ENCODE data around the gene SEMA6B. TPM values are rescaled to one million over a fixed set of nuclear protein-coding genes. Genes with fewer than 3 reads are reported as not detected.

Gene SEMA6B
- polyA plus RNA-seq, 1 of the 3 experiments (the other 2 are of a cell fraction) = 3.7 TPM

GRCh38 chr19:4573682-4574081, 14.2 kb upstream of the SEMA6B start:
- ChIA-PET CTCF (interaction anchor here (0.9 to 13.0 kb wide), 5 partner anchors 26 to 63 kb away, joined by 3 to 200 read pairs (median 3); partner anchors contain the start of gene LRG1), POLR2A (no interaction called here)
- Histone ChIP-seq H3K27ac (ENCODE audit: low read depth in 2 of 2, low read length in 1 of 2) (no peak overlapping the region), H4K20me1 (ENCODE audit: insufficient read depth) (no peaks in the 10 kb centered on the region), H3K36me3 (replicated peaks in 1 of 2; ENCODE audit: control insufficient read depth in 1 of 2, insufficient read depth in 2 of 2, low read length in 1 of 2) (no peaks in the 10 kb centered on the region), H3K27me3 (ENCODE audit: insufficient read depth) (no peaks in the 10 kb centered on the region), H3K9me2 (no peaks in the 10 kb centered on the region), H3K9ac (no peak overlapping the region), H3F3A (replicated peaks; ENCODE audit: insufficient read depth) (peaks cover 12% of the 10 kb centered on the region), H3K79me2 (ENCODE audit: insufficient read depth) (no peaks in the 10 kb centered on the region), H3K4me3 (ENCODE audit: low read depth in 2 of 2, low read length in 1 of 2) (no peak overlapping the region), H3K4me2 (no peak overlapping the region), H3K9me3 (no peaks in the 10 kb centered on the region), H2AFZ (ENCODE audit: low read depth) (no peak overlapping the region), H3K4me1 (ENCODE audit: control insufficient read depth in 1 of 2, insufficient read depth in 2 of 2, low read depth in 1 of 2, low read length in 1 of 2) (no peaks in the 10 kb centered on the region)
- DNase-seq = no peak
- TF ChIP-seq FOXM1 (IDR thresholded peaks at IDR 0.05; ENCODE audit: low read depth) = no peak
- TF ChIP-seq MEF2A (IDR thresholded peaks at IDR 0.05; ENCODE audit: borderline replicate concordance, low read depth) = no peak
- no peak for TF ChIP-seq CHD2 (IDR thresholded peaks at IDR 0.05; ENCODE audit: low read length, partially characterized antibody)
- TF ChIP-seq RAD21 (IDR thresholded peaks at IDR 0.05; ENCODE audit: low read length) = no peak
- TF ChIP-seq POLR2AphosphoS5 (IDR thresholded peaks at IDR 0.05; ENCODE audit: low read depth, low read length) = no peak
- no peak for TF ChIP-seq FOXJ3 (CRISPR knock-in tag; IDR thresholded peaks at IDR 0.05)
- TF ChIP-seq GABPA (IDR thresholded peaks at IDR 0.05; ENCODE audit: low read depth) = no peak
- TF ChIP-seq IRF3 (IDR thresholded peaks at IDR 0.05; ENCODE audit: low read depth, low read length) = no peak
- TF ChIP-seq EP300 (IDR thresholded peaks at IDR 0.05; ENCODE audit: borderline replicate concordance in 1 of 2, low read depth in 1 of 2, low read length in 1 of 2) = no peak
- no peak for TF ChIP-seq MAX (IDR thresholded peaks at IDR 0.05; ENCODE audit: low read depth)
- no peak for TF ChIP-seq TCF12 (IDR thresholded peaks at IDR 0.05)
- 46% methylated on average over 5 of the region's 6 CpGs for WGBS (ENCODE audit: low lambda C conversion rate)

- H3K9me2 ChIP-seq = no peaks in the 10 kb centered on the region
- no peak overlapping the region for H3K27ac ChIP-seq (ENCODE audit: low read depth in 2 of 2, low read length in 1 of 2)
- H3K4me2 ChIP-seq = no peak overlapping the region
- no peak for DNase-seq
- H4K20me1 ChIP-seq (ENCODE audit: insufficient read depth) = no peaks in the 10 kb centered on the region
- 65% methylated on average over 9 of the region's 22 CpGs for WGBS (ENCODE audit: low lambda C conversion rate)
- H3K4me3 ChIP-seq (ENCODE audit: low read depth in 2 of 2, low read length in 1 of 2) = no peak overlapping the region
- CTCF ChIA-PET = interaction anchor here (1.0 to 13.0 kb wide), 9 partner anchors 9 to 66 kb away, joined by 4 to 200 read pairs (median 15); partner anchors contain the start of gene SEMA6B
- no peaks in the 10 kb centered on the region for H3K79me2 ChIP-seq (ENCODE audit: insufficient read depth)
- peaks cover 11% of the 10 kb centered on the region for H3F3A ChIP-seq (replicated peaks; ENCODE audit: insufficient read depth)
- no peaks in the 10 kb centered on the region for H3K36me3 ChIP-seq (replicated peaks in 1 of 2; ENCODE audit: control insufficient read depth in 1 of 2, insufficient read depth in 2 of 2, low read length in 1 of 2)
- no peaks in the 10 kb centered on the region for H3K9me3 ChIP-seq
- no peak overlapping the region for H2AFZ ChIP-seq (ENCODE audit: low read depth)
- no peak for TF ChIP-seq PBX3 (IDR thresholded peaks at IDR 0.05)
- TF ChIP-seq REST (IDR thresholded peaks at IDR 0.05; ENCODE audit: low read depth, low read length) = no peak
- no peak for TF ChIP-seq FOSL2 (IDR thresholded peaks at IDR 0.05; ENCODE audit: borderline replicate concordance, low read depth)
- no peak for TF ChIP-seq YY1 (IDR thresholded peaks at IDR 0.05; ENCODE audit: low read depth)
- TF ChIP-seq MXI1 (IDR thresholded peaks at IDR 0.05; ENCODE audit: low read depth, low read length) = no peak
- no peak overlapping the region for H3K9ac ChIP-seq
- H3K4me1 ChIP-seq (ENCODE audit: control insufficient read depth in 1 of 2, insufficient read depth in 2 of 2, low read depth in 1 of 2, low read length in 1 of 2) = no peaks in the 10 kb centered on the region; a peak in 1 of 4 replicates
- no peaks in the 10 kb centered on the region for H3K27me3 ChIP-seq (ENCODE audit: insufficient read depth)
- POLR2A ChIA-PET = no interaction called here
Observed at GRCh38 chr19:4571305-4571917, 11.9 kb upstream of the SEMA6B start.
